Peyer's patch (tissue), 4 donors: ENCODE data around the gene ZNF32.
"Not testable (repeated sequence)": the region's sequence is repeated elsewhere in the genome, so short reads cannot be mapped to it uniquely, and the experiment has no call there.

Experiments
- CTCF ChIP-seq, 6 experiments: fragments of 450-650 bp in 4 of 6; fragments of 200-600 bp in 2 of 6; sonication (generic) in 1 of 6; IDR thresholded peaks; one replicate each; pipeline ENCODE4 v1.5.1; 2017 to 2019; ENCODE audit warnings: antibody characterized with exemption in 6 of 6, mild to moderate bottlenecking in 3 of 6, moderate library complexity in 1 of 6
- POLR2A ChIP-seq, 2 donors: fragments of 450-650 bp; IDR thresholded peaks; one replicate each; pipeline ENCODE4 v1.5.1; 2017; ENCODE audit warnings: antibody characterized with exemption in 2 of 2, mild to moderate bottlenecking in 2 of 2, moderate library complexity in 2 of 2

- not testable (repeated sequence) for TF ChIP-seq CTCF, POLR2A (IDR thresholded peaks at IDR 0.05)
Observed at GRCh38 chr10:43635816-43636215, 12.9 kb downstream of the ZNF32 start.
